Suprapubic skin (tissue), 4 donors: ENCODE results near the gene TMEM62. TPM values are rescaled to one million over a fixed set of nuclear protein-coding genes. Genes with fewer than 3 reads are reported as not detected.

ENCODE experiments used
- DNase-seq, 2 donors: peaks; one replicate each; pipeline ENCODE4 v3.0.0-alpha.2; 2019; ENCODE audit warnings: low spot score in 2 of 2
- H3K27ac ChIP-seq: fragments of 200-600 bp; sonication (generic); one replicate; pipeline ENCODE4 v1.5.1; 2019
- H3K27me3 ChIP-seq: fragments of 200-600 bp; sonication (generic); one replicate; pipeline ENCODE4 v1.5.1; 2019
- H3K36me3 ChIP-seq: fragments of 200-600 bp; sonication (generic); one replicate; pipeline ENCODE4 v1.5.1; 2019
- H3K4me1 ChIP-seq: fragments of 200-600 bp; sonication (generic); one replicate; pipeline ENCODE4 v1.5.1; 2019
- H3K4me3 ChIP-seq: fragments of 200-600 bp; sonication (generic); one replicate; pipeline ENCODE4 v1.5.1; 2019; ENCODE audit warnings: mild to moderate bottlenecking
- H3K9me3 ChIP-seq: fragments of 200-600 bp; sonication (generic); one replicate; pipeline ENCODE4 v1.5.1; 2019
- CTCF ChIP-seq, 2 donors: fragments of 200-600 bp in 1 of 2; fragments of 450-650 bp in 1 of 2; sonication (generic) in 1 of 2; IDR thresholded peaks; one replicate each; pipeline ENCODE4 v1.5.1; 2016 to 2019; ENCODE audit warnings: antibody characterized with exemption in 2 of 2, mild to moderate bottlenecking in 1 of 2, moderate library complexity in 1 of 2
- EP300 ChIP-seq: sonication (generic); formaldehyde crosslinking; IDR thresholded peaks from one replicate; pipeline ENCODE4 v1.6.1; 2017; ENCODE audit warnings: antibody characterized with exemption
- POLR2A ChIP-seq, 2 donors: fragments of 450-650 bp; IDR thresholded peaks; one replicate each; pipeline ENCODE4 v1.6.1; 2017; ENCODE audit warnings: antibody characterized with exemption in 2 of 2, mild to moderate bottlenecking in 2 of 2, moderate library complexity in 2 of 2
- POLR2AphosphoS5 ChIP-seq, 3 donors: sonication (generic); formaldehyde crosslinking; IDR thresholded peaks; one replicate each; pipeline ENCODE4 v1.6.1; 2017; ENCODE audit warnings: antibody characterized with exemption in 3 of 3
- WGBS: methylation state at CpG from one replicate; pipeline ENCODE4 v1.1.5; 2018; 5-methylcytosine and 5-hydroxymethylcytosine counted together
- total RNA-seq, 4 donors: library from RNA; depleted of rRNA; stranded (reverse); fragments of >200 nt; gene quantifications; one replicate each; pipeline ENCODE4 v1.1.0, GENCODE V29; 2016

Gene TMEM62
- total RNA-seq, 4 donors from 2014 or later, result 12.5 to 31.3 (median 20.3) TPM

GRCh38 chr15:43229977-43230376, 96.6 kb downstream of the TMEM62 start:
- WGBS, result 68% methylated on average over 5 of the region's 5 CpGs
- TF ChIP-seq POLR2AphosphoS5 (IDR thresholded peaks at IDR 0.05), result no peak
- TF ChIP-seq CTCF (IDR thresholded peaks at IDR 0.05), result no peak
- TF ChIP-seq POLR2A (IDR thresholded peaks at IDR 0.05), result no peak
- no peak for TF ChIP-seq EP300
- H3K9me3 ChIP-seq, result no peaks in the 10 kb centered on the region
- DNase-seq, result no peak
- H3K36me3 ChIP-seq, result no peaks in the 10 kb centered on the region
- peak overlapping the region; percentile 46 for H3K27ac ChIP-seq
- peaks cover 11% of the 10 kb centered on the region for H3K4me1 ChIP-seq
- H3K4me3 ChIP-seq, result no peak overlapping the region
- H3K27me3 ChIP-seq, result no peaks in the 10 kb centered on the region

GRCh38 chr15:43230640-43231115, 97.3 kb downstream of the TMEM62 start:
- Histone ChIP-seq H3K9me3 (no peaks in the 10 kb centered on the region), H3K36me3 (no peaks in the 10 kb centered on the region), H3K27me3 (no peaks in the 10 kb centered on the region), H3K27ac (peak overlapping the region; percentile 52), H3K4me3 (no peak overlapping the region), H3K4me1 (peaks cover 11% of the 10 kb centered on the region)
- no peak for DNase-seq
- TF ChIP-seq EP300 (no peak), POLR2A (IDR thresholded peaks at IDR 0.05) (no peak), CTCF (IDR thresholded peaks at IDR 0.05) (no peak), POLR2AphosphoS5 (IDR thresholded peaks at IDR 0.05) (no peak)
- WGBS, result 29% methylated on average over 2 of the region's 2 CpGs

GRCh38 chr15:43232289-43232874, 99.0 kb downstream of the TMEM62 start:
- H3K27ac ChIP-seq, result no peak overlapping the region
- H3K4me1 ChIP-seq, result peaks cover 11% of the 10 kb centered on the region
- H3K4me3 ChIP-seq, result no peak overlapping the region
- H3K27me3 ChIP-seq, result no peaks in the 10 kb centered on the region
- H3K36me3 ChIP-seq, result no peaks in the 10 kb centered on the region
- WGBS, result 87% methylated on average over 3 of the region's 3 CpGs
- DNase-seq, result no peak
- TF ChIP-seq POLR2A (IDR thresholded peaks at IDR 0.05) (no peak), CTCF (IDR thresholded peaks at IDR 0.05) (no peak), POLR2AphosphoS5 (IDR thresholded peaks at IDR 0.05) (no peak), EP300 (no peak)
- no peaks in the 10 kb centered on the region for H3K9me3 ChIP-seq

Other genes starting within 250 kb of the TMEM62 start
- gene TTBK2, start 212.8 kb upstream of the TMEM62 start, total RNA-seq, result 10 to 100 TPM; 10.5 to 20.6 (median 14.8) TPM
- gene UBR1, start 27.5 kb upstream of the TMEM62 start, total RNA-seq, result 10 to 100 TPM; 14.0 to 41.4 (median 19.2) TPM
- 10 to 100 TPM; 55.9 to 93.7 (median 81.2) TPM for gene CCNDBP1, start 51.8 kb downstream of the TMEM62 start, total RNA-seq
- not detected for gene EPB42, start 87.4 kb downstream of the TMEM62 start, total RNA-seq
- gene TGM5, start 133.3 kb downstream of the TMEM62 start, total RNA-seq, result 100 to 1,000 TPM in 1 of 4 donors, 10 to 100 TPM in 3; 61.6 to 146 (median 69.3) TPM
- gene TGM7, start 168.7 kb downstream of the TMEM62 start, total RNA-seq, result not detected
- 1 to 10 TPM; 3.2 to 5.7 (median 5.6) TPM for gene LCMT2, start 197.0 kb downstream of the TMEM62 start, total RNA-seq
- 10 to 100 TPM in 3 of 4 donors, 1 to 10 TPM in 1; 7.7 to 21.1 (median 16.2) TPM for gene ZSCAN29, start 237.5 kb downstream of the TMEM62 start, total RNA-seq
- 10 to 100 TPM; 13.0 to 28.5 (median 22.2) TPM for gene TUBGCP4, start 237.5 kb downstream of the TMEM62 start, total RNA-seq